ENCODE results near the gene DDAH1. TPM values are rescaled to one million over a fixed set of nuclear protein-coding genes. Genes with fewer than 3 reads are reported as not detected.

The DDAH1 gene
- total RNA-seq, 1 donor: 88.9 TPM

DNA sequence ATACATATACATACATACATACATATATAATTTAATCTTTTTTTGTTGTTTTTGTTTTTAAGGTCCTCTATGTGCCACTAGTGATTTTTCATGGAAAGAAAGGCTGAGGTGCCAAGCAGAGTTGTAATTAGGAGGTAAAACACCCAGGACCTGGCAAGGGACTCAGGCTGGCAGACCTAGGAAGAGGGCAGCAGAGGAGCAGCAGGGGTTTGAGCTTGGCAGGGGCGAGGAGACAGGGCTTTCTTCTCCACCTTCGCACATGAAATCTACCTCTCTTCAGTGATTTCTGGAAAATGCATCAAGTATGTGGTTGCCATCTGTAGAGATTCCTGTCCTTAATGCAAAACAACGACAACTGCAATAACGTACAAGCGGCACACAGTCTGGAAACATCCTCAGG lies 31.9 kb downstream of the DDAH1 start:
- no peak overlapping the region for H3K4me3 ChIP-seq (ENCODE audit: low read depth, low read length)
- TF ChIP-seq, protein P1, sequence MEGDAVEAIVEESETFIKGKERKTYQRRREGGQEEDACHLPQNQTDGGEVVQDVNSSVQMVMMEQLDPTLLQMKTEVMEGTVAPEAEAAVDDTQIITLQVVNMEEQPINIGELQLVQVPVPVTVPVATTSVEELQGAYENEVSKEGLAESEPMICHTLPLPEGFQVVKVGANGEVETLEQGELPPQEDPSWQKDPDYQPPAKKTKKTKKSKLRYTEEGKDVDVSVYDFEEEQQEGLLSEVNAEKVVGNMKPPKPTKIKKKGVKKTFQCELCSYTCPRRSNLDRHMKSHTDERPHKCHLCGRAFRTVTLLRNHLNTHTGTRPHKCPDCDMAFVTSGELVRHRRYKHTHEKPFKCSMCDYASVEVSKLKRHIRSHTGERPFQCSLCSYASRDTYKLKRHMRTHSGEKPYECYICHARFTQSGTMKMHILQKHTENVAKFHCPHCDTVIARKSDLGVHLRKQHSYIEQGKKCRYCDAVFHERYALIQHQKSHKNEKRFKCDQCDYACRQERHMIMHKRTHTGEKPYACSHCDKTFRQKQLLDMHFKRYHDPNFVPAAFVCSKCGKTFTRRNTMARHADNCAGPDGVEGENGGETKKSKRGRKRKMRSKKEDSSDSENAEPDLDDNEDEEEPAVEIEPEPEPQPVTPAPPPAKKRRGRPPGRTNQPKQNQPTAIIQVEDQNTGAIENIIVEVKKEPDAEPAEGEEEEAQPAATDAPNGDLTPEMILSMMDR (IDR thresholded peaks at IDR 0.05; ENCODE audit: insufficient read depth, low read length): no peak
- DNase-seq (ENCODE audit: low read depth): no peak

DNA sequence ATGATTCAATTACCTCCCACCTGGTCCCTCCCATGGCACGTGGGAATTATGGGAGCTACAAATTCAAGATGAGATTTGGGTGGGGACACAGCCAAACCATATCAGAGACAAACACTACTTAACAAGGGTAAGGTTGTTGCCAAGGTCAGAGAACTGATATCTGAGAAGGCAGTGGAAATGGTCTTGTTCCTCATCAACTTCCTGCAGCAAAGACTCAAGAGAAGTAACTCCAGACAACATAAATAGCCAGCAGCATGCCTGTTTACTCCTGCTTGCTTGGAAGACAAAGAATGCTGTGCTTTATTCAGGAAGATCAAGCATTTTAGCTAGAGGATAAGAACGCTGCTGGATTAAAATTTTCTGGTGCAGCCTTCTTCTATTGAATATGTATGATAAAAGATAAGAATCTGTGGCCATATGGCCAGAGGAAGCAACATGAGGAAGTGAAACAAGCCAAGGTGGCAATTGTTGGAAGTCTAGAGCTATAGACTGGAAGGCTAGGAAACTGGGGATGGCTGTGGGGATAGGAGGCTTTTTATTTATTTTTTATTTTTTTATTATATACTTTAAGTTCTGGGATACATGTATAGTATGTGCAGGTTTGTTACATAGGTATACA lies 36.4 kb downstream of the DDAH1 start:
- no peak overlapping the region for H3K4me3 ChIP-seq (ENCODE audit: low read depth, low read length)
- no peak for DNase-seq (ENCODE audit: low read depth)
- TF ChIP-seq, protein P1 (IDR thresholded peaks at IDR 0.05; ENCODE audit: insufficient read depth, low read length): no peak

DNA sequence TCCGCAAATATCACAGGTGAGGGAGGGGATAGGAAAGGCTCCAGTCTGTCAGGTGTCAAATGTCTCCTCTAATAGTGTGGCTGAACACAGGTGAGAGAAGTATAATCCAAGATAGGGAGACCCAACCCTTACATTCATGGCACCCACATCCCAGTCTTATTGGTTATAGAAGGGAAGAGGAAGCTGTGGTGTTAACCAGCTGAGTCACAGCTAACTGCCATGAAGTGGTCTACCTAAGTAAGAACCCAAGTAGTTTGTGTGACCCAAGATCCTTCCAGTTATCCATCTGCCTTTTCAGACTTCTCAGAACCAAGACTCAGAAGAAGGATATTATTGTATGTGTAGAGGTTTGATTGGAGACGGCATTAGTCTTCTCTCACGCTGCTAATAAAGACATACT lies 37.1 kb downstream of the DDAH1 start:
- no peak overlapping the region for H3K4me3 ChIP-seq (ENCODE audit: low read depth, low read length)
- TF ChIP-seq, protein P1 (IDR thresholded peaks at IDR 0.05; ENCODE audit: insufficient read depth, low read length): no peak
- DNase-seq (ENCODE audit: low read depth): no peak

- TF ChIP-seq, protein P1 (IDR thresholded peaks at IDR 0.05; ENCODE audit: insufficient read depth, low read length): no peak
- no peak overlapping the region for H3K4me3 ChIP-seq (ENCODE audit: low read depth, low read length)
- DNase-seq (ENCODE audit: low read depth): peak; percentile 21
Measured at GRCh38 chr1:85427331-85427730, 37.6 kb downstream of the DDAH1 start.

DNA sequence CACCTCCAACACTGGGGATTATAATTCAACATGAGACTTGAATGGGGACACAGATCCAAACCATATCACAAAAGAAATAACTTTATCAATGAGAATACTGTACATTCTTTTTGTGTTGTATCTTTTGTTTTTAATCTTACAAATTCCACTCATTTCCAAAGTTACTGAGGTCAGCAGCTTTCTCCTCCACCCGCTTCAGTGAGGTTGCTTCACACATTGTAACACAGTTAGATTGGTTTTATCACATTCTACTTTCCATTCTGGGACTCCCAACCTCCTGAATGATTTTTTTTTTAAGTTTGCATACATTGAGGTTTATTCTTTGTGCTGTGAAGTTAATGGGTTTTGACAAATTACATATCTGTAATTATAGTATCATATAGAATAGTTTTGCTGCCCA lies 43.8 kb downstream of the DDAH1 start:
- TF ChIP-seq, protein P1 (IDR thresholded peaks at IDR 0.05; ENCODE audit: insufficient read depth, low read length): no peak
- H3K4me3 ChIP-seq (ENCODE audit: low read depth, low read length): no peak overlapping the region
- DNase-seq (ENCODE audit: low read depth): peak; percentile 71

- TF ChIP-seq, protein P1 (IDR thresholded peaks at IDR 0.05; ENCODE audit: insufficient read depth, low read length): no peak
- no peak overlapping the region for H3K4me3 ChIP-seq (ENCODE audit: low read depth, low read length)
- DNase-seq (ENCODE audit: low read depth): no peak
Measured at GRCh38 chr1:85420199-85420598, 44.8 kb downstream of the DDAH1 start.

GRCh38 chr1:85417876-85418275 lies 47.1 kb downstream of the DDAH1 start:
- TF ChIP-seq, protein P1 (IDR thresholded peaks at IDR 0.05; ENCODE audit: insufficient read depth, low read length): no peak
- DNase-seq (ENCODE audit: low read depth): no peak

More at GRCh38 chr1:85417876-85418275, 47.1 kb downstream of the DDAH1 start:
- no peak overlapping the region for H3K4me3 ChIP-seq (ENCODE audit: low read depth, low read length)
